HUES48 (cell line): ENCODE measurements around the gene MFSD6.

Source experiments
- H3K27ac ChIP-seq: one replicate; pipeline ENCODE4 v1.7.0; 2013; ENCODE audit warnings: low read depth, low read length, inconsistent platforms
- H3K27me3 ChIP-seq: 2 replicates; pipeline ENCODE4 v1.6.1; 2013; ENCODE audit warnings: mild to moderate bottlenecking, low read length; ENCODE audit not compliant: control insufficient read depth, insufficient read depth
- H3K36me3 ChIP-seq: 2 replicates; pipeline ENCODE4 v1.6.1; 2013; ENCODE audit warnings: low read length; ENCODE audit not compliant: control insufficient read depth, insufficient read depth
- H3K4me1 ChIP-seq: 2 replicates; pipeline ENCODE4 v1.6.1; 2013; ENCODE audit warnings: mild to moderate bottlenecking, low read length; ENCODE audit not compliant: control insufficient read depth, insufficient read depth
- H3K4me3 ChIP-seq: 2 replicates; pipeline ENCODE4 v1.5.1; 2013; ENCODE audit warnings: mild to moderate bottlenecking, low read depth, low read length
- H3K9ac ChIP-seq: 2 replicates; pipeline ENCODE4 v1.6.1; 2013; ENCODE audit warnings: mild to moderate bottlenecking, low read depth, low read length, moderate library complexity
- H3K9me3 ChIP-seq: 2 replicates; pipeline ENCODE4 v1.6.1; 2013; ENCODE audit warnings: low read length; ENCODE audit not compliant: control insufficient read depth, insufficient read depth

The MFSD6 gene

DNA sequence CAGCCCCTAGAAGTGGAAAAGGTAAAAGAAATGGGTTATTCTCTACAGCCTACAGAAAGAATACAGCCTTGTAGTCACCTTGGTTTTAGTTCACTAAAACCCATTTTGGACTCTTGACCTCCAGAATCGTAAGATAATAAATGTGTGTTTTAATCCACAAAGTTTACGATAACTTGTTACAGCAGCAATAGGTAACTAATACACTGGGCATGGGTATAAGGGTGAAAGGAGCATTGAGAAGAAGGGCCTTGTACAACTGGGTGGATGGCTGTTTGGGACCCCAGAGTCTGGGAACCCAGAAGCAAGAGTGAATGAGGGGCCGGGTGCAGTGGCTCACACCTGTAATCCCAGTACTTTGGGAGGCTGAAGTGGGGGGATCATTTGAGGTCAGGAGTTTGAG lies 2.2 kb upstream of the MFSD6 start:
- Histone ChIP-seq H3K4me3 (no peak overlapping the region), H3K27ac (no peak overlapping the region), H3K9me3 (no peaks in the 10 kb centered on the region), H3K9ac (no peak overlapping the region), H3K27me3 (peaks cover 46% of the 10 kb centered on the region), H3K4me1 (peaks cover 17% of the 10 kb centered on the region), H3K36me3 (no peaks in the 10 kb centered on the region)

- Histone ChIP-seq H3K9me3 (no peaks in the 10 kb centered on the region), H3K4me3 (no peak overlapping the region; the same call in 1 of the 2 replicates), H3K27me3 (peaks cover 46% of the 10 kb centered on the region), H3K4me1 (peaks cover 17% of the 10 kb centered on the region), H3K27ac (no peak overlapping the region), H3K36me3 (no peaks in the 10 kb centered on the region), H3K9ac (no peak overlapping the region)
Measured at GRCh38 chr2:190406805-190407204, 1.4 kb upstream of the MFSD6 start.

GRCh38 chr2:190407246-190407661 lies 901 bp upstream of the MFSD6 start:
- Histone ChIP-seq H3K27me3 (peaks cover 46% of the 10 kb centered on the region), H3K27ac (no peak overlapping the region)

GRCh38 chr2:190408538-190409271 lies 550 bp downstream of the MFSD6 start:
- H3K4me3 ChIP-seq: peak overlapping the region; percentile 78
- peaks cover 46% of the 10 kb centered on the region for H3K27me3 ChIP-seq
- no peak overlapping the region for H3K27ac ChIP-seq
- H3K9me3 ChIP-seq: no peaks in the 10 kb centered on the region
- H3K9ac ChIP-seq: peak overlapping the region; percentile 44; the same call in 1 of the 2 replicates
- H3K36me3 ChIP-seq: no peaks in the 10 kb centered on the region
- H3K4me1 ChIP-seq: peaks cover 31% of the 10 kb centered on the region

More at GRCh38 chr2:190407246-190407661, 901 bp upstream of the MFSD6 start:
- Histone ChIP-seq H3K4me1 (peaks cover 17% of the 10 kb centered on the region), H3K9me3 (no peaks in the 10 kb centered on the region), H3K36me3 (no peaks in the 10 kb centered on the region), H3K4me3 (peak overlapping the region; percentile 78), H3K9ac (no peak overlapping the region)

DNA sequence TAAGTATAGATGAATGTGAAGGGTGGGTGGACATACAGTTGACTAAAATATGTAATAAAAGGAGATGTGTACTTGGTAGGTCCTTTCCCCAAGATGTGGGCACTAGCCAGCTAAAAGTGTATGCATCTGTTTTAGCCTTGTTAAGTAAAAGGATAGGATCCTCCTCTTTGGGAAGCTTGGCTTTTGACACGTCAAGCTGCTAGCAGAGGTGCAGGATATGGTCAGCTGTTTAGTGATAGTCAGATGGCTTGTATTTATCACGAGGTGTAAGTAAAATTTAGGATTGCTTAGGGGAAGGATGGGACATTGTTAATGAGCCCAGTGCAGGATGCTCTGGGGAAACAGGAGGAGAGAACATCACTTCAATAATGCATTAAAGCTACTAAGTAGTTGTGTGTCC lies 1.5 kb downstream of the MFSD6 start:
- Histone ChIP-seq H3K4me1 (peaks cover 32% of the 10 kb centered on the region), H3K4me3 (no peak overlapping the region; the same call in 1 of the 2 replicates), H3K36me3 (no peaks in the 10 kb centered on the region), H3K27ac (no peak overlapping the region), H3K27me3 (peaks cover 46% of the 10 kb centered on the region), H3K9ac (no peak overlapping the region), H3K9me3 (no peaks in the 10 kb centered on the region)

DNA sequence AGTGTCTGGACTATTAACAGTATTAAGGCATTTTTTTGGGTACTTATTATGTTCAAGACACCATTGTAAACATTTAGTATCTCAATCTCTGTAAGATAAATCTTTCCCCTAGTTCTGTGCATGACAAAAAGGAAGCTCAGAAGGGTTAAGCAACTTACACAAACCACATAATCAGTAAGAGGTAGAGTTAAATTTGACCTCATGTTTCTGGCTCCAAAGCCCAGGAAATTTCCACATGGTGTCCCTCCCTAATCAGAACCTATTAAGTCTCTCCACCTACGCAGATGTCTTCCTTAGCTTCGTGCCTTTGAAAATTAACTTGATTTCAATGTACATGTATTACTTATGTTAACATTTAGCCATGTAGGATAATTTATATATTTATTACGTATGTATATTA lies 2.0 kb downstream of the MFSD6 start:
- Histone ChIP-seq H3K9me3 (no peaks in the 10 kb centered on the region), H3K4me3 (no peak overlapping the region), H3K9ac (no peak overlapping the region), H3K4me1 (peaks cover 32% of the 10 kb centered on the region), H3K27ac (no peak overlapping the region), H3K36me3 (no peaks in the 10 kb centered on the region), H3K27me3 (peaks cover 46% of the 10 kb centered on the region)

- Histone ChIP-seq H3K9ac (no peak overlapping the region), H3K4me3 (no peak overlapping the region), H3K36me3 (no peaks in the 10 kb centered on the region), H3K4me1 (peaks cover 23% of the 10 kb centered on the region), H3K27ac (no peak overlapping the region), H3K27me3 (peaks cover 22% of the 10 kb centered on the region), H3K9me3 (no peaks in the 10 kb centered on the region)
Measured at GRCh38 chr2:190412966-190413365, 4.8 kb downstream of the MFSD6 start.

DNA sequence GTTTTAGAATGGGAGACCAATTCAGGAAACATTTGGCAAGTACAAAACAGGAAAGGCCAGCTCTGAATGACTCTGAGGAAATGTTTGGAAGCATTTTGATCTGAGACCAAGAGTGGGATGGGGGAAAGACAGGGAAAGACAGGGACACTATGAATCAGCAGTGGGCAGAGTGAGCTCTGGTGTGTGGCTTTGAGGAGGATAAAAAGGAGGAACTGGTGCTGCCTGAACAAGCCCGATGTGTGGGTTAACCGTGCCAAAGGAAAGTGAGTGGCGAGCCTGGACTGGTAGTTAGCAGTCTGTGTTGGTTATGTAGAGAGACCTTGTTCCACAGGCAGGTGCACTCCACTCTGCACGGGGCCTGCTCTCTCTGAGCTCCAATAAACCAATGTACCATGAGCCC lies 5.3 kb downstream of the MFSD6 start:
- peaks cover 21% of the 10 kb centered on the region for H3K27me3 ChIP-seq
- no peaks in the 10 kb centered on the region for H3K36me3 ChIP-seq
- no peak overlapping the region for H3K9ac ChIP-seq
- no peak overlapping the region for H3K27ac ChIP-seq
- peaks cover 23% of the 10 kb centered on the region for H3K4me1 ChIP-seq
- H3K4me3 ChIP-seq: no peak overlapping the region
- H3K9me3 ChIP-seq: no peaks in the 10 kb centered on the region

DNA sequence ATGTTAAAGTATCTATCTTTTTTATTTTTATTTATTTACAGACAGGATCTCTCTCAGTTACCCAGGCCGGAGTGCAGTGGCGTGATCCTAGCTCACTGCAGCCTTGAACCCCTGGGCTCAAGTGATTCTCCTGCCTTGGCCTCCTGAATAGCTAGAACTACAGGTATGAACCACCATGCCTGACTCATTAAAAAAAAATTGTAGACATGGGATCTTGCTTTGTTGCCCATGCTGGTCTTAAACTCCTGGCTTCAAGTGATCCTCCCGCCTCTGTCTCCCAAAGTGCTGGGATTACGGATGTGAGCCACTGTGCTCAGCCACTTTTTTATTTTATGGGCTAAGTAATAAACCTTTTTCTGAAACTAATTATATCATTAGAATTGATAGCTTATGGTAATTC lies 7.1 kb downstream of the MFSD6 start:
- Histone ChIP-seq H3K27ac (no peak overlapping the region), H3K36me3 (no peaks in the 10 kb centered on the region), H3K27me3 (peaks cover 4% of the 10 kb centered on the region), H3K4me3 (no peak overlapping the region), H3K9ac (no peak overlapping the region), H3K4me1 (peaks cover 15% of the 10 kb centered on the region), H3K9me3 (no peaks in the 10 kb centered on the region)

GRCh38 chr2:190415794-190416775 lies 7.9 kb downstream of the MFSD6 start:
- Histone ChIP-seq H3K9me3 (no peaks in the 10 kb centered on the region), H3K27me3 (no peaks in the 10 kb centered on the region), H3K4me1 (peaks cover 15% of the 10 kb centered on the region), H3K4me3 (no peak overlapping the region), H3K36me3 (no peaks in the 10 kb centered on the region), H3K27ac (no peak overlapping the region), H3K9ac (no peak overlapping the region)
